NCI-H1930 (cell line): ENCODE measurements around the gene SMYD3.
"Not testable (repeated sequence)": the region's sequence is repeated elsewhere in the genome, so short reads cannot be mapped to it uniquely, and the experiment has no call there.

Source experiments
- DNase-seq, 2 experiments: peaks; one replicate each; lab custom pipeline; 2025; lab: John Stamatoyannopoulos, UW

SMYD3 gene

DNA sequence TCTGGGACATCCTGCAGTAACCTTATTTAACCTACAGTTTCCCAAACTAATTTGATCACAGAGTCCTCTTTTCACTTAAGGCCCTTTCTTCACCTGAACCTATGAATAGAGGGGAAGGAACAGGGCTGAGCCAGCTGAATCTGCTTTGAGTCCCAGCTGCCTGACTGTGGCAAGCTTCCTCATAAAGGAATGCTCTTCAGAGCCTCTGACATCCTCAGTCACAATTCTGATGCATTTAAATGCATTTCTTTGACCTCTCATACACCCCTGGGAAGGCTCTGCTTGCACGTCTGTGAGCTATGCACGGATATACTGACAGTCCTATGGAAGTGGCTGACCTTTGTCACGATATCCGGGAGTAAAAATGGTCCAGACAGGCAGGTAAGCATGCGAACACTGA, 673.1 kb downstream of the SMYD3 start:
- DNase-seq = no peak

DNA sequence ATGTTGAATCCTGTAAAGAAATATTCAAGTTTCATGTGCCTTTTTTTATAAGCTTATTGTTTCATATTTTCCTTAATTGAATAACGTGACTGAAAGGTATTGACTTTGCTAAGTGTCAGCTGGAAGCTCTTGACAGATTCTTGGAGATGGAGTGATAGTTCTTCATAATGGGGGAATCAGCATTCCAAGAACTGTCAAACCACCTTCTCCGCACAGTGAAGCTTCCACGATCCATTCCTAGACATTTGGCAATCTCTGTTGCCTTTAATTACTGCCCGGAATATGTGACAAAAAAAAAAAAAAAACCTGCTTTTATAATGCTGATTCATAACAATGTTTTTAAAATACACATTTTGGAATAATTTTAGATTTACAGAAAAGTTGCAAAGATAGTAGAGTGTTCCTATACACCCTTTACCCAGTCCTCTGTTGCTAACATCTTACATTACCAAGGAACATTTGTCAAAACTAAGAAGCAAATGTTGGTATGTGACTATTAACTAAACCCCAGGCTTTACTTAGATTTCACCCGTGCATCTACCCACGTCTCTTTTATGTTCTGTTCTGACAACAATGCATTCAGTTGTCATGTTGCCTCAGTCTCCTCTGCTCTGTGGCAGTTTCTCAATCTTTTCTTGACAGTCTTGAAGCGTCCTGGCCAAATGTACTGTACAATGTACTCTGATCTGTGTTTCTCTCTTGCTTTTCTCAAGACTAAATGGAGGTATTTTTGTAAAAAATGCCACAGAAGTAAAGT, 674.1 kb downstream of the SMYD3 start:
- DNase-seq = no peak

DNA sequence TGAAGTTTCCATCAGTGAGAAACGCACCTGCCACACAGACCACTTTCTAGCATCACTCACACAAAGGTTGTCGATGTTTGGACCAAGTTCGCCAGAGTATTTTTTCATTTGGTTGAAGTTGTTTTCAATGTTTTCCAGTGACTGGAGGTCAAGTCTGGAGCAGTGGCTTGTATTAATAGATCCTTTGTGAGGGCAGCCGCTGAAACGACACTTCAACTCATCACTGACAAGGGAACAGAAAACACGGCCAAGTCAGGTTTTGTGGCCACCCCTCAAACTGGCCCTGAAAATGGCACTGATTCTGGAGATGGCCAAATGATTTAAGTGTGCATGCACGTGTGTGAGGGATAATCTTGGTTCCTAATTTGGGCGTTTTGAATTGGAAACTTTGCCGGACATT, 675.6 kb downstream of the SMYD3 start:
- DNase-seq = no peak

DNA sequence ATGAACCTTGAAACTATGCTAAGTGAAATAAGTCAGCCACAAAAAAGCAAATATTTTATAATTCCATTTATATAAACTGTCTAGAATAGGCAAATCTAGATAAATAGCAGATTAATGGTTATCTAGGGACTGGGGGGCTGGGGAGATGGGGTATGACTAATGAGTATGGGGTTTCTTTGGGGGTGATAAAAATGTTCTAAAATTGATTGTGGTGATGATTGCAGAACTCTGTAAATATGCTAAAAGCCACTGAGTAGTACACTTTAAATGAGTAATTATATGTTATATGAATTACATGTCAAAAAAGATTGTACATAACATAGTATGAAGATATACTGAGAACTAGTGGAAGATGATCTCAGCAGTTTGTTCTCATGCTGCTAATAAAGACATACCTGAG, 677.3 kb downstream of the SMYD3 start:
- no peak for DNase-seq

DNA sequence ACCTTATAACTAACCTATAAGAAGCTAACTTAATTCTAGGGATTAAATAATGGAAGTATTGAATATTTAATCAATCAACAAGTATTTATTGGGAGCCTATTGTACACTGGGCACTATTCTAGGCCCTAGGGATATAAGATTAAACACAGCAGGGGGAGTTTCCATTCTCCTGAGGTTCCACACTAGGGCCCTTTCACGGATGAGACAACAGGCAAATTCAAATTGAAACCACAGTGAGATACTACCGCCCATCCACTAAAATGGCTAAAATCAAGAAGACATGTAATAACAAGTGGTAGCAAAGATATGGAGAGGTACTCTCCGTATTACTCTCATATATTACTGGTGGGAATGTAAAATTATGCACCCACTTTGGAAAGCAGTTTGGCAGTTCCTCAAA, 677.9 kb downstream of the SMYD3 start:
- no peak for DNase-seq

DNA sequence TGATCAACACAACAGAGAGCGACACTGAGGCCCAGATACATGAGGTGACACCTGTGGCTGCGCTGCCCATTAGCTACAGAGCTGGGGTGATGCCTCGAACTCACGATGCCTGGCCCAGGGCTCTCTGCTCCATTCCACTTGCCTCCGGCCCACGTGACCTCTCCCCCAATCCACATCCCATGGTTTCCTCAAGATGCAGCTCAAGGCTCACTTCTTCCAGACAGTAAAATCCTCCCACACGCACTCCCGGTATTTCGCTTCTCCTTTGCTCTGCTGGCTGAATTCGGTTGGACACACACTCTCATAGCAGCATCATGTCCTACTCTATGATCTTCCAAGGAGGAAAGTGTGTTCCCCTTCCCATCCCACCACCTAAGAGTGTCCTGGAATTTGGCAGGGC, 679.8 kb downstream of the SMYD3 start:
- no peak for DNase-seq

DNA sequence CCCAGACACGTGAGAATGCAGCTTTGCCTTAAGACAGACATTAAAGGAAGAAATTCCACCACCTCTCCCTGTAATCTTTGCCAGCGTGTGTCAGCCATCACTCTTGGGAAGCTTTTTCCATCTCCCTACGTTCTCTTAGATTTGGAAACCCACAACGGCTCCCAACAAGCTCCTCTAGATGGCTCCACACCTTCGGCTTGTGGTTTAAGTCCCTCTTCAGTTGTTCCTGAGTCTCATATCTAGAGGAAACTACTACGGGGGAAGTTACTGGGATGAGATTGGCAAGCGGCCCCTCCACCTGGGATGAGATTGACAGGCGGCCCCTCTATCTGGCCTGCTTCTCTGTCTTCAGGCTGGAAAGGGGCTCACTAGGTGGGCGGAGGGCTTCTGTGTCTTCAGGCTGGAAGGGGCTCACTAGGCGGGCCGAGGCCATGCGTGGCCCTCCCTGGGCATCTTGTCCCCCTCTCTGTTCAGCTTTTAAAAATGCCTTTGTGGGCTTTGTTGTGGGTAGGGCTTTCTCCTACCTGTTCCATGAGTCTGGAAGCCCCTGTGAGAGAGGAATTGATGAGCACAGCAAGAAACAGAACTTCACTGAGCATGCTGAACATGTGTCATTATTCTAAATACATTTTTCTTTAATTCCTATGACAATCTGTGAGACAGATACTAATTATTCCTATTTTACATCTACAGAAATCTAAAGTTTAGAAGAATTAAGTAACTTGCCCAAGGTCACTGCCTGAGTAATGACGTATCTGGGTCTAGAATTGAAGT, 681.8 kb downstream of the SMYD3 start:
- DNase-seq = no peak

DNA sequence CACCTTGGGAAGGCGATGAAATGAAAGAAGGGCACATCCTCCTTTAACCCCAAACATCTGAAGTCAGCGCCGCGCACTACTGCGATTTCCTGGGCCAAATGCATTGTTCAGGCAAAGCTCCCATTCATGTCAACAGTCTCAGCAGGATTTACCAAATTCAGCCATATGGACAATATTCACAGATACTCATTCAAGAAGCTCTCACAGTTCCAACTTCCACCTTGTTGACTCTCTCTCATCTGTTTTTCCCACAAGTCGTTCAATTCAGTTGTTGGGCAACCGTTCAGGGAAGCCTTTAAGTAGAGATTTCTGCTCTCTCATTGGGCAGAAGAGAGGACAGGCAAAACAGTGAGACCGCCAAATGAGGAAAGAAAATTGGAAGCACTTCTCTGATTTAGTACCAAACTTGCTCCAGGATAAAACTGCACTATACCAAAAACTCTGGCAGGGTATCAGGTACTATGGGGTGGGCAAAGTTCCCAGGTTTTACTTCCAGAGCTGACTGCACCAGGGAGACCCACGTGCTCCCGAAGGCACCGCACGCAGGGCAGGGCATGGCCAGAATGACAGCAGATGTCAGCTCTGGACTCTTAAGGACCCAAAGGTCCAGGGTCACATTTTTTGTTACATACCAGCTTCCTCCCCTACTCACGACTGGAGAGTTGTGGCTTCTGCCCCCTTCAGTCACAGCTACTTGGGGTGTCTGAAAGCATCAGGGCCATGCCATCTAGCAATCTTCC, 683.5 kb downstream of the SMYD3 start:
- no peak for DNase-seq

DNA sequence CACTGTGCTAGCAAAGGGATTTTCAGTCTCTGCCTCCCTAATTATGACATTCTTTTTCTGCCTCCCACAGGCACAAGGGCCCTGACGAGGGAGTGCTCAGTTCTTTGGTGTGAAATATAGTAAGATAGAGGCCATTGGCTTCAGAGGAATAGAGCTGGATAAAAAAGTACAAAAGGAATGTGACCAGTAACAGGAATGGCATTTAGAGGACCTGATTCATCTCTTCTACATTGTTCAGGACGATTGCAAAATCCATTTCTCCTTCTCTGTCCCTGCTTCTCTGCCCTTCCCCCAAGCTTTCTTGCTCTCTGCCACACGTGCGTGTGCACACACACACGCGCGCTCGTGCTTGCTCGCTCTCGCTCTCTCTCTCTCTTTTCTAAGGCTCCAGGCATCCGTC, 684.1 kb downstream of the SMYD3 start:
- no peak for DNase-seq

DNA sequence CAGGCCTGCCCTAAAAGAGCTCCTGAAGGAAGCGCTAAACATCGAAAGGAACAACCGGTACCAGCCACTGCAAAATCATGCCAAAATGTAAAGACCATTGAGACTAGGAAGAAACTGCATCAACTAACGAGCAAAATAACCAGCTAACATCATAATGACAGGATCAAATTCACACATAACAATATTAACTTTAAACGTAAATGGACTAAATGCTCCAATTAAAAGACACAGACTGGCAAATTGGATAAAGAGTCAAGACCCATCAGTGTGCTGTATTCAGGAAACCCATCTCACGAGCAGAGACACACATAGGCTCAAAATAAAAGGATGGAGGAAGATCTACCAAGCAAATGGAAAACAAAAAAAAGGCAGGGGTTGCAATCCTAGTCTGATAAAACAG, 688.7 kb downstream of the SMYD3 start:
- DNase-seq = not testable (repeated sequence)

DNA sequence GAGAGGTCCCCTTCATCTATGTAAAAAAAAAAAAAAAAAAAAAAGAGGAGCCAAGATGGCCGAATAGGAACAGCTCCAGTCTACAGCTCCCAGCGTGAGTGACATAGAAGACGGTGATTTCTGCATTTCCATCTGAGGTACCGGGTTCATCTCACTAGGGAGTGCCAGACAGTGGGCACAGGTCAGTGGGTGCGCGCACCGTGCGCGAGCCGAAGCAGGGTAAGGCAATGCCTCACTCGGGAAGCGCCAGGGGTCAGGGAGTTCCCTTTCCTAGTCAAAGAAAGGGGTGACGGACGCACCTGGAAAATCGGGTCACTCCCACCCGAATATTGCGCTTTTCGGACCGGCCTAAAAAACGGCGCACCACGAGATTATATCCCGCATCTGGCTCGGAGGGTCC, 690.6 kb downstream of the SMYD3 start:
- DNase-seq = not testable (repeated sequence)

DNA sequence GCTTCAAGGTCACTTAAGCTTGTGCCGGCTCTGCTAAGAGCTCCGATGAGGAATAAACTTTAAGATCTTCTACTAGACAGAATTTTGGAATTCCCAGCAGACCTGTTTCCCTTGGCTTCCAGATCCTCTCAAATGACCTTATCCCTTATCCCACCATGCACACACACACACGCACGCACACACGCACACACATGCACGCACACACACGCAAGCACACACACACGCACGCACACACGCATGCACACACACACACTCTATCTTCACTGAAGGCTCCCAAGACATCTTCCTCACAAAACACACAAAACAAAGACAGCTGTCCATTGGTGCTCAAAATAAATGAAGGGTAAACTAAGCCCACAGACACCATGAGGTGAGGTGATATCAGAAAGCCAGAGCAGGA, 692.4 kb downstream of the SMYD3 start:
- no peak for DNase-seq

DNA sequence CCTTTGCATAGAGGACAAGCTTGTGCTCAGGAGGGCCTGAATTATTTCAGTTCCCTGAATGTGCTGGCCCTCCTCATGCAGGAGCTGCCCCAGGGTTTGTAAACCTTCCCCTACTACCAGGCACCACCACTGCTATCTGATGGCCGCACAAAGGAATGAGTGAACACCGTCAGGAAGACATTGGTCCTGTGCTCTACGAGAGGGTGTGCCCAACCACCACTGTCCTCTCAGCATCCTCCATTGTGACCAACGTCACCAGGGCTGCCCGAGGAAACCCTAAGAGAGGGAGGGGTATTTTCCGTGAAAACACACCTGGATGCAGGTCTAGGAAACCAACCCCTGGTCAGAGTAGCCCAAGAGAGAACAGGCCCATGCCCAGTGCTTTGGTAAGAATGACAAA, 694.8 kb downstream of the SMYD3 start:
- DNase-seq = no peak

DNA sequence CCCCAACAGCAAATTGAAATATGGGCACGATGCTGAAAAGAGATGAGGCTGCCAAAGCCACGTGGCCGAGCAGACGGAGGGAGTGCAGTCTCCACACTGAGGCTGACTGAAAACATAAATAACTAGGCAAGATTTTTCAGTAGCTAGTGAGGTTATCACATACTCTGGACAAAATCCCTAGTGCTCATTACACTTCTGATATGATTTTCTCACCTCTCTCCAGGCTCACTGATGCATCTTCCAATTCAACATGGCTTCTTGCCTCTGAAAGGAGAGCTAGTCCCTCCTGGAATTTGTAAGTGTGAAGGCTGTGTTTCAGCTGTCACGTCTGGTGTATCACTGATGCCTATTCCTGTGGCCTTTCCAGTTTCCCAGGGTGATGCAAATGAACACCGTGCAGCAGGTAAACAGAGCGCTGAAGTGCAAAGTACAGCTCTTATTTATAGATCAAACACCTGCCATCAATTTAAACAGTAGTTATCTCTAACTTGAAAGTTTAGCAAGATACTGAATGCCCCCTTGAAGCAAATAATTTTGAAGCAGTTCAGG, 696.2 kb downstream of the SMYD3 start:
- peak in 1 of 2 experiments; percentile 14 for DNase-seq

DNA sequence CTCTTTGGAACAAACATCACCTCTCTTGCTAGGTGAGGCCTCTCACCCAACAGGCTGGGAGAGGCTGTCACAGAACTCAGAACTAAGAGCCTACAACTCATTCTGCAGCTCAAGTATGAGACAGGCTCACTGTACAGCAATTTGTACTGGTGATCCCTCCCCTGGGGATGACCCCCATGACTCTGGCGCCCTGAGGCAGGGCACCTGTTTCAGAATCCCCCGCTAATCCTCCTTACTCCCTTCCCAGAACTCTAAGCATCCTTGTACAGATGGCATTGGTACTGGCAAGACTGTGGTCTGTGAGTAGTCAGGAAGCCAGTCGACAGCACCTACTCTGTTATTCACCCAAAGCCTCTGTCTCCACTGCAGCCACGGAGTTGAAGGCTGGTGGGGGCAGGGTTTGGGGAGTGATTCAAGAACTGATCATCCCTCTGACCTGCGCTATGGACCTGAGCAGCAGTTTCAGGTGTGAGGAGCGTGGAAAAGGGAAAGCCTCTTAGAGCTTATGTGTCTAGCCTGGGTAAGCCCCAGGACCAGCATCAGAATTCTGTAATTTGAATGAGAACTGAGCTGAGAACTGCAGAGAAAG, 696.8 kb downstream of the SMYD3 start:
- no peak for DNase-seq

DNA sequence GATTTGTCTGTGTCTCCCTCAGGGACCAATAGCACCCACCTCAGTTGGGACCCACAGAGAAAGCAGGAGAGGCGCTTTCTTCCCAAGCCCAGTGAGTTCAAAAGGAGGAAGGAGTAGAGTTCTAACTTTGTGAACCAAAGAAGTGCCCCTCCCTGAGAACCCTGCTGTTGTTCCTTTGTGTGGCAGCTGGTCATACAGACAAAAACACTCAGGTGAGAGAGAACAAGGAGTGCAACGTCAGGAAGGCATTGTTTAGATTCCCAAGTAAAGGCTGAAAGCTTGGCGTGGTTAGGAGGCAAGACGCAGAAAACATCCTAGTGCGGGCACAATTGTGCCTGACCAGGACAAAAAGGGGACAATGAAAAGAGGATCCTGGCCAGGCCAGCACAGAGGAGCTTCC, 697.7 kb downstream of the SMYD3 start:
- no peak for DNase-seq

DNA sequence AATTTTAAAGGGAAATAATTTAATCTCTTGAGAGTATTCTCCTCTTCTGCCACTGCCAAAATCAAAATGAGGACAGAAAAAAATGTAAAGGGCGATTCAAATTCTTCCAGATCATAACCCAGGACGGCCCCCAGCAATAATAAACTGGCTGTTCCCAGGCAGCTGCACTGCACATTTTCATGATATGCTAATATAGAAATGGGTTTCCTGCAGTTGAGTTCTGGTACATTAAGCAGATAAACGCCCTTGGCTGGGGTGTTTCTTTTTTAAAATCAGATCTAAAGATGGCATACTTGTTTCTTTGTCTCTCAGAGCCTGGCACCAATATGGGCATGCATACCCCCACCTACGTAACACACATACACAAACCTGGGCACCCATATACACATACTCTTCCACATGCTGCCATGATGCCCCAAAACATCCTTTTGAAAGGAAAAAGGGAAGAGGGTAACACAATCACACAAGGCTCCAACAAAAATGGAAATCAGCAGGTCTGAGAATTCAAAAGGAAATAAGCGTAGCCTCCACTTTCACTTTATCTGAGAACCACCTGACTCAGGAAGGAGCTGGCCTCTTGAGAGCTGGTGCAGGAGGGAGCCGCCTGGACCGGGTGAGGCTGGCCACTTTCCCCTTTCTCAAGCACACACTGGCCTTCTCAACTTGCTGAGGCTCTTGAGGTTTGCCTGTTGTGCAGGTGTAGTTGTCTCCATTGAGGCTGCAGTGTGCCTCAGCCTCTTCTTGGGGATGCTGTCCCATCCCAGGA, 698.9 kb downstream of the SMYD3 start:
- no peak for DNase-seq

DNA sequence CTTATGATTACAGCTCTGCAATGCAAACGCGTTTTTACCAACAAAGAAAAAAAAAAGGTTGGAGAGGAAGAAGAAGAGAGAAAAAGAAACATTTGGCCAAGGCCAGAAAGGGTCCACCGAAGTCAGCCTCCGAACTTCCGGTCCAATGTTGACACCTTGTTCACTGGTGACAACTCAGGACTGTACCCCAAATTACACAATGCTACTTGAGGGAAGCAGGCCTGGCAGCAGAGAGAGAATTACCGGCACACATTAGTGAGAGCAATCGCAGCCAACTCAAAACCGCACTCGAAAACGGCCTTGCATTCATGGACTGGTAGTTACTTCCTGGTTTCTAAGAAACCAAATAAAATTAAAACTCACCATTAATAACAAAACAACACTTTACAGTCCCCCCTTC, 699.8 kb downstream of the SMYD3 start:
- no peak for DNase-seq

DNA sequence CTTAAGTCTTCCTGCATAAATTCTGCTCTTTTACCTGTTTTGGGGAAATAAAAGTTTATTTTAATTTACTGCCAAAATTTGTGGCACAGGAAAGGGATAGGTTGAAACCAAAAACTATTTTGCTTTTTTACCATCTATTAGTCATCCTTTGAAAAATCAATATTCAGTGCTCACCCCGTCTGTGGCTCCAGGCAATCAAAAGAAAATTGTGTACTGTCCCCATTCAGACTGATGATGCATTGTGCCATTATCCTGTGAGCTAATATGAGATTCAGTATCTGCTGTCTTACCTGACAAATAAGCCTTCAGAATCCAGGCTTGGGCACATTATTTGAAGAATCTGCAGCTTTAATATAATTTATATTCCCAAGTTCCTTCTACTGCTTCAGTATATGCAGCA, 701.5 kb downstream of the SMYD3 start:
- DNase-seq = no peak

DNA sequence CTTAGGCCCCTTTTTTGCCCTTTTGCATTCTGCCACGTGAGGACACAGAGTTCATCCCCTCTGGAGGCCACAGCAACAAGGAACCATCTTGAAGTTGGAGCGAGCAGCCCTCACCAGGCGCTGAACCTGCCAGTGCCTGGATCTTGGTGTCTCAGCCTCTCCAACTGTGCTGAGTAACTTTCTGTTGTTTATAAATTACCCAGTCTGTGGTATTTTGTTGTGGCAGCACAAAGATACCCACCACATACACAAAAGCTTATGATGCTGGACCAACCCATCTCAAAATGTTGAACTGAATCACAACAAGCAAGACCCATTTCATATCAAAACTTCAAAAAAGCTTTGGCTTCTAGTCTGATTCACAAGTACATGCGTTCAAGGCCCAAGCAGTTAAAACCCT, 702.4 kb downstream of the SMYD3 start:
- DNase-seq = no peak

DNA sequence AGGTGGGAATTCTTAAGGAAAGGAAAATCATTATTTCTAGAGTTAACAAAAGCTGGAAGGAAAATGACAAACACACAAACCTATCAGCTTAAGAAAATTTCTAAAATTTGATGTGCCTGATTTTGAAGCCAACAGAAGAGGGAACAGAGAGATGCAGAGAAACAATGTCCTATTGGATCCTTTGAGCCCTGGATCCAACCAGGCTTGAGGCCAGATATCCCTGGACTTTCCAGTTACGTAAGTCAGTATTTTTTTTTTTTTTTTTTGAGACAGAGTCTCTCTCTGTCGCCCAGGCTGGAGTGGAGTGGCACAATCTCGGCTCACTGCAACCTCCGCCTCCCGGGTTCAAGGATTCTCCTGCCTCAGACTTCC, 703.4 kb downstream of the SMYD3 start:
- no peak for DNase-seq
